K562 (cell line): Measurements from ENCODE around the gene TBATA. TPM values are rescaled to one million over a fixed set of nuclear protein-coding genes. Genes with fewer than 3 reads are reported as not detected.

Experiments used
- BRF1 ChIP-seq: IDR thresholded peaks from 3 replicates; pipeline ENCODE4 v1.6.1; 2011; ENCODE audit warnings: borderline replicate concordance, mild to moderate bottlenecking; ENCODE audit not compliant: insufficient read length; ENCODE audit errors: extremely low read depth
- CBX1 ChIP-seq: sonication (generic); IDR thresholded peaks from 2 replicates; pipeline ENCODE4 v1.6.1; 2016; ENCODE audit warnings: antibody characterized with exemption, low read depth, mild to moderate bottlenecking
- CREB1 ChIP-seq, 2 experiments: sonication (generic) in 1 of 2; formaldehyde crosslinking in 1 of 2; IDR thresholded peaks; 2 replicates each; pipeline versions ENCODE4 v1.6.1 to v1.8.0; 2012 to 2022; ENCODE audit warnings: inconsistent platforms in 1 of 2, mild to moderate bottlenecking in 1 of 2, missing genetic modification reagents in 1 of 2, moderate library complexity in 1 of 2
- CREBBP ChIP-seq: IDR thresholded peaks from one replicate; pipeline ENCODE4 v1.6.1; 2012; ENCODE audit warnings: low read depth, mild to moderate bottlenecking, control low read depth, inconsistent platforms, low read length
- E2F3 ChIP-seq: fragments of 250-450 bp; sonication (Bioruptor Pico); IDR thresholded peaks from 2 replicates; pipeline ENCODE4 v1.4.0; 2020; ENCODE audit warnings: mild to moderate bottlenecking
- EGR1 ChIP-seq: fragments of 450-650 bp; conservative IDR thresholded peaks from 2 replicates; pipeline ENCODE4 v1.6.1; 2017; ENCODE audit warnings: mild to moderate bottlenecking
- GTF2A2 ChIP-seq: IDR thresholded peaks from 2 replicates; pipeline ENCODE4 v1.6.1; 2016; ENCODE audit warnings: mild to moderate bottlenecking, missing genetic modification characterization, missing compliant biosample characterization
- HMG20A ChIP-seq: fragments of 450-650 bp; formaldehyde crosslinking; conservative IDR thresholded peaks from 2 replicates; pipeline ENCODE4 v1.4.0; 2020; ENCODE audit warnings: mild to moderate bottlenecking, mixed read lengths
- KAT7 ChIP-seq: sonication (generic); formaldehyde crosslinking; IDR thresholded peaks from 2 replicates; pipeline ENCODE4 v1.8.0; 2022; ENCODE audit warnings: missing genetic modification reagents, mild to moderate bottlenecking, borderline replicate concordance
- MAZ ChIP-seq, 2 experiments: fragments of 450-650 bp in 1 of 2; sonication (generic) in 1 of 2; formaldehyde crosslinking; IDR thresholded peaks in 1 of 2; conservative IDR thresholded peaks in 1 of 2; 2 replicates each; pipeline versions ENCODE4 v1.4.0 to v1.5.0; 2020; ENCODE audit warnings: mild to moderate bottlenecking in 1 of 2, missing genetic modification reagents in 1 of 2
- MCM3 ChIP-seq: fragments of 450-650 bp; IDR thresholded peaks from 2 replicates; pipeline ENCODE4 v1.6.1; 2016
- NR3C1 ChIP-seq: sonication (generic); formaldehyde crosslinking; IDR thresholded peaks from 2 replicates; pipeline ENCODE4 v1.8.1; 2022; ENCODE audit warnings: missing genetic modification reagents
- POU5F1 ChIP-seq: fragments of 150-350 bp; IDR thresholded peaks from 2 replicates; pipeline ENCODE4 v1.6.1; 2014; ENCODE audit warnings: borderline replicate concordance, low read length, low read depth, mild to moderate bottlenecking; ENCODE audit not compliant: partially characterized antibody
- TAL1 ChIP-seq: fragments of 450-650 bp; IDR thresholded peaks from 2 replicates; pipeline ENCODE4 v1.6.1; 2016; ENCODE audit warnings: mild to moderate bottlenecking
- TEAD4 ChIP-seq, 2 experiments: sonication (generic) in 1 of 2; formaldehyde crosslinking in 1 of 2; IDR thresholded peaks; 2 replicates each; pipeline versions ENCODE4 v1.6.1 to v1.8.0; 2012 to 2022; ENCODE audit warnings: borderline replicate concordance in 1 of 2, inconsistent platforms in 1 of 2, low read length in 1 of 2, mild to moderate bottlenecking in 1 of 2, missing genetic modification reagents in 1 of 2
- TGIF2 ChIP-seq: sonication (generic); formaldehyde crosslinking; IDR thresholded peaks from 2 replicates; pipeline ENCODE4 v1.8.1; 2022; ENCODE audit warnings: mild to moderate bottlenecking, missing genetic modification reagents, moderate library complexity
- ZBTB17 ChIP-seq: fragments of 450-650 bp; formaldehyde crosslinking; IDR thresholded peaks from 2 replicates; pipeline ENCODE4 v1.4.0; 2020; ENCODE audit warnings: mild to moderate bottlenecking
- ZNF133 ChIP-seq: fragments of 250-450 bp; sonication (Bioruptor Pico); IDR thresholded peaks from 2 replicates; pipeline ENCODE4 v1.4.0; 2020; ENCODE audit warnings: mild to moderate bottlenecking
- ZNF3 ChIP-seq: fragments of 250-450 bp; sonication (Bioruptor Pico); IDR thresholded peaks from 2 replicates; pipeline ENCODE4 v1.5.0; 2021; ENCODE audit warnings: mild to moderate bottlenecking, moderate library complexity
- ZNF583 ChIP-seq: fragments of 250-450 bp; sonication (Bioruptor Pico); IDR thresholded peaks from 2 replicates; pipeline ENCODE4 v1.4.0; 2020
- ZNF785 ChIP-seq: fragments of 250-450 bp; sonication (Bioruptor Pico); IDR thresholded peaks from 2 replicates; pipeline ENCODE4 v1.4.0; 2020; ENCODE audit warnings: mild to moderate bottlenecking
- polyA plus RNA-seq, 8 experiments: library from polyadenylated mRNA; depleted of rRNA in 4 of 8; stranded (reverse) in 5 of 8; unstranded in 3 of 8; fragments of >200 nt; fragmentation: Nextera tagmentation in 2 of 8; fragmentation: Illumina TruSeq in 1 of 8; extraction: Ambion mirVana in 2 of 8; extraction: Trizol in 1 of 8; gene quantifications; 2 replicates each; pipeline versions ENCODE4 v1.2.1 to v1.2.3, GENCODE V29; 2011 to 2014; ENCODE audit warnings: inconsistent platforms in 1 of 8, missing spikeins in 1 of 8
- total RNA-seq, 7 experiments: library from RNA; depleted of rRNA in 6 of 7; stranded (reverse); fragments of >200 nt in 6 of 7; fragmentation: Illumina TruSeq in 2 of 7; extraction: Trizol in 2 of 7; gene quantifications; 2 replicates each; pipeline versions ENCODE4 v1.2.1 to v1.2.3, GENCODE V29; 2011 to 2021; ENCODE audit warnings: low replicate concordance in 1 of 7
- TF ChIP-seq, protein P1 (sequence below): fragments of 250-450 bp; sonication (Bioruptor Pico); IDR thresholded peaks from 2 replicates; pipeline ENCODE4 v1.8.0; 2021; ENCODE audit warnings: moderate library complexity, mild to moderate bottlenecking, inconsistent platforms
- TF ChIP-seq, protein P2 (sequence below): sonication (generic); formaldehyde crosslinking; IDR thresholded peaks from 2 replicates; pipeline ENCODE4 v1.8.0; 2022; ENCODE audit warnings: mild to moderate bottlenecking, missing genetic modification reagents, borderline replicate concordance

The TBATA gene
- total and polyA plus RNA-seq, 9 of the 15 experiments (the other 6 are each of a cell fraction or from before 2014, with no cell fraction given): not detected

DNA sequence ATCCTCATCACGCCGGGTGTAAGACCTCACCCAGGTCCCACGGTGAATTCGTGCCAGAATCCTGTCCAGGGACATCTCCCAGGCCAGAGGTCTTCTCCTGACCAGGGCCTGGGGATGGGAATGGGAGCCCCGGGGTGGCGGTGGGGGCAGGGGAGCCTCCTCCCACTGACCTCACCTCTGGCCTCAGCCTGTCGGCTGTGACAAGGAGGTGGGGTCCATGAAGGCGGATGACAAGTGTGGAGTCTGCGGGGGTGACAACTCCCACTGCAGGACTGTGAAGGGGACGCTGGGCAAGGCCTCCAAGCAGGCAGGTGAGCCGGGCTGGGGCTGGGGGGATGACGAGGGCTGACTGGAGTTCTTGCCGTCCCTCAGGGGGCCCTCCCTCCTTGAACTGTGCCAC is 41.3 kb downstream of the TBATA start (continued):
- TF ChIP-seq HMG20A (CRISPR knock-in tag) (no peak), NR3C1 (CRISPR knock-in tag) (no peak), ZNF583 (CRISPR knock-in tag) (no peak), ZNF3 (no peak), CBX1 (no peak), TEAD4 (IDR thresholded peaks at IDR 0.05; ENCODE audit: low read length) (no peak), TEAD4 (CRISPR knock-in tag; IDR thresholded peaks at IDR 0.05; ENCODE audit: borderline replicate concordance) (no peak), TGIF2 (CRISPR knock-in tag) (no peak), MCM3 (no peak), EGR1 (peak; percentile 62), KAT7 (CRISPR knock-in tag) (peak; percentile 90), GTF2A2 (tag) (no peak), E2F3 (CRISPR knock-in tag) (no peak), MAZ (CRISPR knock-in tag; conservative IDR thresholded peaks at IDR 0.05 in 1 of 2, IDR thresholded peaks at IDR 0.05 in 1 of 2) (0 out of 4 replicates have a peak, but pooled peaks of 1 of the 2 experiments have one; percentile 1), TAL1 (no peak), ZNF133 (no peak), CREB1 (IDR thresholded peaks at IDR 0.05) (no peak), CREB1 (CRISPR knock-in tag; IDR thresholded peaks at IDR 0.05) (0 out of 2 replicates have a peak, but pooled peaks have one; percentile 27), POU5F1 (no peak), ZNF785 (CRISPR knock-in tag) (no peak), BRF1 (no peak), ZBTB17 (CRISPR knock-in tag) (no peak), CREBBP (no peak)
- TF ChIP-seq, protein P1, sequence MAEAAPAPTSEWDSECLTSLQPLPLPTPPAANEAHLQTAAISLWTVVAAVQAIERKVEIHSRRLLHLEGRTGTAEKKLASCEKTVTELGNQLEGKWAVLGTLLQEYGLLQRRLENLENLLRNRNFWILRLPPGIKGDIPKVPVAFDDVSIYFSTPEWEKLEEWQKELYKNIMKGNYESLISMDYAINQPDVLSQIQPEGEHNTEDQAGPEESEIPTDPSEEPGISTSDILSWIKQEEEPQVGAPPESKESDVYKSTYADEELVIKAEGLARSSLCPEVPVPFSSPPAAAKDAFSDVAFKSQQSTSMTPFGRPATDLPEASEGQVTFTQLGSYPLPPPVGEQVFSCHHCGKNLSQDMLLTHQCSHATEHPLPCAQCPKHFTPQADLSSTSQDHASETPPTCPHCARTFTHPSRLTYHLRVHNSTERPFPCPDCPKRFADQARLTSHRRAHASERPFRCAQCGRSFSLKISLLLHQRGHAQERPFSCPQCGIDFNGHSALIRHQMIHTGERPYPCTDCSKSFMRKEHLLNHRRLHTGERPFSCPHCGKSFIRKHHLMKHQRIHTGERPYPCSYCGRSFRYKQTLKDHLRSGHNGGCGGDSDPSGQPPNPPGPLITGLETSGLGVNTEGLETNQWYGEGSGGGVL: no peak
- TF ChIP-seq, protein P2, sequence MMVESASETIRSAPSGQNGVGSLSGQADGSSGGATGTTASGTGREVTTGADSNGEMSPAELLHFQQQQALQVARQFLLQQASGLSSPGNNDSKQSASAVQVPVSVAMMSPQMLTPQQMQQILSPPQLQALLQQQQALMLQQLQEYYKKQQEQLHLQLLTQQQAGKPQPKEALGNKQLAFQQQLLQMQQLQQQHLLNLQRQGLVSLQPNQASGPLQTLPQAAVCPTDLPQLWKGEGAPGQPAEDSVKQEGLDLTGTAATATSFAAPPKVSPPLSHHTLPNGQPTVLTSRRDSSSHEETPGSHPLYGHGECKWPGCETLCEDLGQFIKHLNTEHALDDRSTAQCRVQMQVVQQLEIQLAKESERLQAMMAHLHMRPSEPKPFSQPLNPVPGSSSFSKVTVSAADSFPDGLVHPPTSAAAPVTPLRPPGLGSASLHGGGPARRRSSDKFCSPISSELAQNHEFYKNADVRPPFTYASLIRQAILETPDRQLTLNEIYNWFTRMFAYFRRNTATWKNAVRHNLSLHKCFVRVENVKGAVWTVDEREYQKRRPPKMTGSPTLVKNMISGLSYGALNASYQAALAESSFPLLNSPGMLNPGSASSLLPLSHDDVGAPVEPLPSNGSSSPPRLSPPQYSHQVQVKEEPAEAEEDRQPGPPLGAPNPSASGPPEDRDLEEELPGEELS (CRISPR knock-in tag): no peak
